C4-2B (cell line): ENCODE results near the gene PEX14.

ENCODE experiments used
- ZFX ChIP-seq: fragments of 450-650 bp; IDR thresholded peaks from 2 replicates; pipeline ENCODE4 v1.6.1; 2017
- TF ChIP-seq, protein P1 (sequence below): fragments of 450-650 bp; conservative IDR thresholded peaks from 2 replicates; pipeline ENCODE4 v1.5.1; 2017; ENCODE audit warnings: mild to moderate bottlenecking

DNA sequence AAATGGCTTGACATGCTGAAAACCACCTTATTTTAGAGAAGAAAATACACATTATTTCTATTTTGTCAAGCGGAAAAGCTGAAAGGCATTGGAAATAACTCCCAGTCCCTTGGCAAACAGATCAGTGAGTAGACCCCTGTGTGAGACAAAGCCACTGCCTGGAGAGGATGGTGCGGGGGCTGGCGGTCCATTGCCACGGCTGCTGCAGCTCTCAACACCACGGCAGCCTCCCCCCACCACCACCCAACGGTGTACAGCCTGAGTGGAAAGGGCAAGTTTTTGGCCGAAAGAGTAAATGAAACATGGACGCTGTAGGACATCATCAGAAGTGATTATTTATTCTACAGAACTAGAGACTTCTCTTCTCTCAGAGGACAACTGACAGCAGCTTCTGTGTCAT lies 84.6 kb downstream of the PEX14 start:
- TF ChIP-seq, protein P1, sequence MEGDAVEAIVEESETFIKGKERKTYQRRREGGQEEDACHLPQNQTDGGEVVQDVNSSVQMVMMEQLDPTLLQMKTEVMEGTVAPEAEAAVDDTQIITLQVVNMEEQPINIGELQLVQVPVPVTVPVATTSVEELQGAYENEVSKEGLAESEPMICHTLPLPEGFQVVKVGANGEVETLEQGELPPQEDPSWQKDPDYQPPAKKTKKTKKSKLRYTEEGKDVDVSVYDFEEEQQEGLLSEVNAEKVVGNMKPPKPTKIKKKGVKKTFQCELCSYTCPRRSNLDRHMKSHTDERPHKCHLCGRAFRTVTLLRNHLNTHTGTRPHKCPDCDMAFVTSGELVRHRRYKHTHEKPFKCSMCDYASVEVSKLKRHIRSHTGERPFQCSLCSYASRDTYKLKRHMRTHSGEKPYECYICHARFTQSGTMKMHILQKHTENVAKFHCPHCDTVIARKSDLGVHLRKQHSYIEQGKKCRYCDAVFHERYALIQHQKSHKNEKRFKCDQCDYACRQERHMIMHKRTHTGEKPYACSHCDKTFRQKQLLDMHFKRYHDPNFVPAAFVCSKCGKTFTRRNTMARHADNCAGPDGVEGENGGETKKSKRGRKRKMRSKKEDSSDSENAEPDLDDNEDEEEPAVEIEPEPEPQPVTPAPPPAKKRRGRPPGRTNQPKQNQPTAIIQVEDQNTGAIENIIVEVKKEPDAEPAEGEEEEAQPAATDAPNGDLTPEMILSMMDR, result no peak
- TF ChIP-seq ZFX, result no peak
